Gastrocnemius medialis (tissue), 4 donors: ENCODE results near the gene ZNF280A. TPM values are rescaled to one million over a fixed set of nuclear protein-coding genes. Genes with fewer than 3 reads are reported as not detected.

ENCODE experiments used
- ATAC-seq, 2 donors: fragments of 150-250 bp; one replicate each; pipeline ENCODE4 v1.9.1; 2016
- DNase-seq, 2 donors: peaks; one replicate each; pipeline ENCODE4 v3.0.0-alpha.2; 2019
- H3K27ac ChIP-seq, 4 donors: fragments of 200-600 bp; sonication (generic); 1 replicate in 1 of 4; 2 replicates in 3 of 4; pipeline ENCODE4 v1.5.1; 2016 to 2018; ENCODE audit warnings: mild to moderate bottlenecking in 2 of 4, moderate library complexity in 1 of 4
- H3K27me3 ChIP-seq, 3 donors: fragments of 200-600 bp; sonication (generic) in 2 of 3; 1 replicate in 1 of 3; 2 replicates in 2 of 3; pipeline versions ENCODE4 v1.5.1 to v1.6.0; 2016 to 2019; ENCODE audit warnings: mild to moderate bottlenecking in 1 of 3, moderate library complexity in 1 of 3
- H3K36me3 ChIP-seq, 2 donors: fragments of 200-600 bp; sonication (generic) in 1 of 2; one replicate each; pipeline ENCODE4 v1.5.1; 2017 to 2018
- H3K4me1 ChIP-seq, 2 donors: fragments of 200-600 bp; sonication (generic) in 1 of 2; one replicate each; pipeline ENCODE4 v1.5.1; 2016 to 2017; ENCODE audit warnings: mild to moderate bottlenecking in 2 of 2
- H3K4me3 ChIP-seq, 4 donors: fragments of 200-600 bp; sonication (generic) in 3 of 4; 1 replicate in 1 of 4; 2 replicates in 3 of 4; pipeline ENCODE4 v1.5.1; 2016 to 2019; ENCODE audit warnings: mild to moderate bottlenecking in 2 of 4
- H3K9me3 ChIP-seq, 3 donors: fragments of 200-600 bp; sonication (generic) in 2 of 3; 1 replicate in 1 of 3; 2 replicates in 2 of 3; pipeline ENCODE4 v1.5.1; 2016 to 2019
- POLR2A ChIP-seq, 2 donors: fragments of 450-650 bp; IDR thresholded peaks; one replicate each; pipeline ENCODE4 v1.6.1; 2017; ENCODE audit warnings: antibody characterized with exemption in 2 of 2, mild to moderate bottlenecking in 2 of 2, moderate library complexity in 2 of 2
- in situ Hi-C, 4 donors: fragments of 200-750 bp; cut with MboI; loops; one replicate each; pipeline versions ENCODE4 v1.15.0 to v1.8.0; 2017; ENCODE audit warnings: low sequenced_read_pairs in 4 of 4
- intact Hi-C: fragments of 100-400 bp; cut with DNase I; formaldehyde crosslinking; loops from one replicate; pipeline ENCODE4 v1.15.1; 2023; ENCODE audit warnings: low total_unique reads
- total RNA-seq, 4 donors: library from RNA; depleted of rRNA; stranded (reverse); fragments of >200 nt; gene quantifications; one replicate each; pipeline versions ENCODE4 v1.1.0 to v1.2.3, GENCODE V29; 2016
- TF ChIP-seq, protein P1 (sequence below), 5 experiments: fragments of 450-650 bp in 3 of 5; fragments of 200-600 bp in 2 of 5; sonication (generic) in 2 of 5; IDR thresholded peaks in 4 of 5; conservative IDR thresholded peaks in 1 of 5; 1 replicate in 4 of 5; 2 replicates in 1 of 5; pipeline ENCODE4 v1.5.1; 2016 to 2019; ENCODE audit warnings: antibody characterized with exemption in 5 of 5, mild to moderate bottlenecking in 3 of 5, moderate library complexity in 3 of 5

Gene ZNF280A
- total RNA-seq, 4 donors from 2014 or later, result not detected

GRCh38 chr22:22485524-22485923 lies 34.5 kb downstream of the ZNF280A start:
- DNase-seq (no peak), ATAC-seq (no peak)
- H3K4me3 ChIP-seq, result no peak overlapping the region
- H3K9me3 ChIP-seq, result no peaks in the 10 kb centered on the region
- H3K27me3 ChIP-seq, result no peaks in the 10 kb centered on the region
- in situ Hi-C loops, result no loop called here
- no peaks in the 10 kb centered on the region for H3K4me1 ChIP-seq
- H3K27ac ChIP-seq, result no peak overlapping the region
- H3K36me3 ChIP-seq, result no peaks in the 10 kb centered on the region
- intact Hi-C loops, result no loop called here
- no peak for TF ChIP-seq POLR2A (IDR thresholded peaks at IDR 0.05)
- TF ChIP-seq, protein P1, sequence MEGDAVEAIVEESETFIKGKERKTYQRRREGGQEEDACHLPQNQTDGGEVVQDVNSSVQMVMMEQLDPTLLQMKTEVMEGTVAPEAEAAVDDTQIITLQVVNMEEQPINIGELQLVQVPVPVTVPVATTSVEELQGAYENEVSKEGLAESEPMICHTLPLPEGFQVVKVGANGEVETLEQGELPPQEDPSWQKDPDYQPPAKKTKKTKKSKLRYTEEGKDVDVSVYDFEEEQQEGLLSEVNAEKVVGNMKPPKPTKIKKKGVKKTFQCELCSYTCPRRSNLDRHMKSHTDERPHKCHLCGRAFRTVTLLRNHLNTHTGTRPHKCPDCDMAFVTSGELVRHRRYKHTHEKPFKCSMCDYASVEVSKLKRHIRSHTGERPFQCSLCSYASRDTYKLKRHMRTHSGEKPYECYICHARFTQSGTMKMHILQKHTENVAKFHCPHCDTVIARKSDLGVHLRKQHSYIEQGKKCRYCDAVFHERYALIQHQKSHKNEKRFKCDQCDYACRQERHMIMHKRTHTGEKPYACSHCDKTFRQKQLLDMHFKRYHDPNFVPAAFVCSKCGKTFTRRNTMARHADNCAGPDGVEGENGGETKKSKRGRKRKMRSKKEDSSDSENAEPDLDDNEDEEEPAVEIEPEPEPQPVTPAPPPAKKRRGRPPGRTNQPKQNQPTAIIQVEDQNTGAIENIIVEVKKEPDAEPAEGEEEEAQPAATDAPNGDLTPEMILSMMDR (IDR thresholded peaks at IDR 0.05 in 4 of 5, conservative IDR thresholded peaks at IDR 0.05 in 1 of 5), result no peak

GRCh38 chr22:22484023-22484422 lies 36.0 kb downstream of the ZNF280A start:
- in situ Hi-C loops, result no loop called here

DNA sequence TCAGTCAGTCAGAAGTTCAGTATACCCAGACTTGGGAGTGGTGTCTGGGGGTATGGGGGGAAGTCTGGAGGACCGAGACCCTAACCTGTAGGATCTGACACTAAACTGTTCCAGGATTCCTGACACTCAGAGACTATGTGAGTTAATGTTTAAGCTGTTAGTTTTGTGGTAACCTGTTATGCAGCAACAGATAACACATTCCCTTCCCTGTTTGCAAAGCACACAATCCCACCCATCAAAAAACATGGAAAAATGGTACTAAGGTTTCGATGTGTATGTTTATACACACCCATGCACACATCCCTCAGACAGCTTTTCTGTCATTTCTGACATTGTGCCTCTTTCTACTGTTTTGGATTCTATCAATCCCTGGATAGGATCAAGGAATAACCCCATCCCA lies 39.1 kb downstream of the ZNF280A start:
- Histone ChIP-seq H3K4me1 (no peaks in the 10 kb centered on the region), H3K27ac (no peak overlapping the region), H3K9me3 (no peaks in the 10 kb centered on the region), H3K36me3 (no peaks in the 10 kb centered on the region), H3K27me3 (no peaks in the 10 kb centered on the region), H3K4me3 (no peak overlapping the region)
- ATAC-seq (no peak), DNase-seq (no peak)
- intact Hi-C loops (no loop called here), in situ Hi-C loops (no loop called here)
- TF ChIP-seq, protein P1 (IDR thresholded peaks at IDR 0.05 in 4 of 5, conservative IDR thresholded peaks at IDR 0.05 in 1 of 5), result no peak
- TF ChIP-seq POLR2A (IDR thresholded peaks at IDR 0.05), result no peak

More at GRCh38 chr22:22484023-22484422, 36.0 kb downstream of the ZNF280A start:
- DNase-seq (no peak), ATAC-seq (no peak)
- intact Hi-C loops, result no loop called here
- Histone ChIP-seq H3K4me3 (no peak overlapping the region), H3K27ac (no peak overlapping the region), H3K27me3 (no peaks in the 10 kb centered on the region), H3K9me3 (no peaks in the 10 kb centered on the region), H3K36me3 (no peaks in the 10 kb centered on the region), H3K4me1 (no peaks in the 10 kb centered on the region)
- no peak for TF ChIP-seq POLR2A (IDR thresholded peaks at IDR 0.05)
- TF ChIP-seq, protein P1 (IDR thresholded peaks at IDR 0.05 in 4 of 5, conservative IDR thresholded peaks at IDR 0.05 in 1 of 5), result no peak

GRCh38 chr22:22479999-22480532 lies 40.0 kb downstream of the ZNF280A start:
- H3K4me3 ChIP-seq, result no peak overlapping the region
- DNase-seq, result no peak
- H3K27ac ChIP-seq, result no peak overlapping the region
- H3K4me1 ChIP-seq, result no peaks in the 10 kb centered on the region
- ATAC-seq, result no peak
- intact Hi-C loops, result no loop called here
- in situ Hi-C loops, result no loop called here
- H3K36me3 ChIP-seq, result no peaks in the 10 kb centered on the region
- TF ChIP-seq, protein P1 (IDR thresholded peaks at IDR 0.05 in 4 of 5, conservative IDR thresholded peaks at IDR 0.05 in 1 of 5), result no peak
- no peak for TF ChIP-seq POLR2A (IDR thresholded peaks at IDR 0.05)
- H3K9me3 ChIP-seq, result no peaks in the 10 kb centered on the region
- H3K27me3 ChIP-seq, result no peaks in the 10 kb centered on the region

GRCh38 chr22:22479116-22479515 lies 41.0 kb downstream of the ZNF280A start:
- no peaks in the 10 kb centered on the region for H3K4me1 ChIP-seq
- ATAC-seq, result no peak
- H3K9me3 ChIP-seq, result no peaks in the 10 kb centered on the region
- no peak for DNase-seq
- TF ChIP-seq, protein P1 (IDR thresholded peaks at IDR 0.05 in 4 of 5, conservative IDR thresholded peaks at IDR 0.05 in 1 of 5), result no peak
- TF ChIP-seq POLR2A (IDR thresholded peaks at IDR 0.05), result no peak
- no peak overlapping the region for H3K27ac ChIP-seq
- no peaks in the 10 kb centered on the region for H3K27me3 ChIP-seq
- H3K4me3 ChIP-seq, result no peak overlapping the region
- in situ Hi-C loops (no loop called here), intact Hi-C loops (no loop called here)
- no peaks in the 10 kb centered on the region for H3K36me3 ChIP-seq
